IMR-90 (cell line): ENCODE data around the gene NLRP3. TPM values are rescaled to one million over a fixed set of nuclear protein-coding genes. Genes with fewer than 3 reads are reported as not detected.

Source experiments
- ATAC-seq: fragments of 200-7000 bp; cut with Tn5 transposase; 2 replicates; pipeline ENCODE4 v1.9.1; 2020; ENCODE audit warnings: low read depth, mild to moderate bottlenecking, moderate library complexity
- BruUV-seq: library from RNA; stranded (reverse); fragments of 400-500 nt; replicated peaks from 2 replicates; lab custom pipeline; 2021; lab: Mats Ljungman, UMichigan
- CTCF ChIA-PET: fragments of 300-600 bp; formaldehyde crosslinking; extraction: SDS; loops from one replicate; lab custom pipeline; 2021; ENCODE audit warnings: antibody characterized with exemption; lab: Yijun Ruan, JAX
- POLR2A ChIA-PET: fragments of 300-600 bp; sonication (Branson Sonifier 250); formaldehyde crosslinking; loops from one replicate; lab custom pipeline; 2022; ENCODE audit warnings: antibody characterized with exemption; ENCODE audit not compliant: unreplicated experiment; lab: Charles Lee
- DNase-seq: peaks from one replicate; pipeline ENCODE4 v3.0.0; 2013
- H2AFZ ChIP-seq: replicated peaks from 2 replicates; pipeline ENCODE3; 2013; ENCODE audit warnings: low read length, mild to moderate bottlenecking; ENCODE audit not compliant: poor library complexity
- H2AK5ac ChIP-seq: 2 replicates; pipeline ENCODE4 v1.6.1; 2013; ENCODE audit warnings: low read depth, low read length, inconsistent platforms
- H2AK9ac ChIP-seq: replicated peaks from 2 replicates; pipeline ENCODE3; 2013; ENCODE audit warnings: mild to moderate bottlenecking, low read depth, low read length, moderate library complexity; ENCODE audit not compliant: poor library complexity
- H2BK120ac ChIP-seq: 2 replicates; pipeline ENCODE4 v1.6.1; 2013; ENCODE audit warnings: low read depth, low read length, inconsistent platforms
- H2BK15ac ChIP-seq: 3 replicates; pipeline ENCODE4 v1.6.1; 2013; ENCODE audit warnings: low read depth, low read length, inconsistent platforms
- H2BK20ac ChIP-seq: 2 replicates; pipeline ENCODE4 v1.6.1; 2013; ENCODE audit warnings: low read depth, mild to moderate bottlenecking, inconsistent platforms, low read length, moderate library complexity
- H2BK5ac ChIP-seq: 2 replicates; pipeline ENCODE4 v1.6.1; 2013; ENCODE audit warnings: mild to moderate bottlenecking, low read depth, low read length, inconsistent platforms; ENCODE audit not compliant: poor library complexity, severe bottlenecking
- H3K14ac ChIP-seq: replicated peaks from 2 replicates; pipeline ENCODE4 v1.6.1; 2013; ENCODE audit warnings: low read depth, low read length, inconsistent platforms
- H3K18ac ChIP-seq: 2 replicates; pipeline ENCODE4 v1.6.1; 2013; ENCODE audit warnings: low read depth, low read length, control low read depth
- H3K23ac ChIP-seq: 2 replicates; pipeline ENCODE4 v1.6.1; 2013; ENCODE audit warnings: low read depth, low read length, inconsistent platforms
- H3K27ac ChIP-seq: 2 replicates; pipeline ENCODE4 v1.5.1; 2013; ENCODE audit warnings: mild to moderate bottlenecking, control low read depth, low read length; ENCODE audit not compliant: insufficient read depth
- H3K27me3 ChIP-seq: 2 replicates; pipeline ENCODE4 v1.6.1; 2013; ENCODE audit warnings: low read length; ENCODE audit not compliant: control insufficient read depth, insufficient read depth
- H3K36me3 ChIP-seq: 2 replicates; pipeline ENCODE4 v1.6.1; 2013; ENCODE audit warnings: low read length, mixed read lengths; ENCODE audit not compliant: control insufficient read depth, insufficient read depth
- H3K4ac ChIP-seq: 2 replicates; pipeline ENCODE4 v1.6.1; 2013; ENCODE audit warnings: low read depth, low read length, inconsistent platforms
- H3K4me1 ChIP-seq: 2 replicates; pipeline ENCODE4 v1.6.1; 2013; ENCODE audit warnings: low read length, mixed read lengths; ENCODE audit not compliant: control insufficient read depth, insufficient read depth
- H3K4me2 ChIP-seq: 2 replicates; pipeline ENCODE4 v1.6.1; 2013; ENCODE audit warnings: low read depth, mild to moderate bottlenecking, control low read depth, low read length, moderate library complexity
- H3K4me3 ChIP-seq: 2 replicates; pipeline ENCODE4 v1.5.1; 2013; ENCODE audit warnings: low read depth, mild to moderate bottlenecking, control low read depth, low read length, moderate library complexity; ENCODE audit not compliant: insufficient read depth
- H3K56ac ChIP-seq: 2 replicates; pipeline ENCODE4 v1.6.1; 2013; ENCODE audit warnings: low read length, inconsistent platforms; ENCODE audit not compliant: insufficient read depth; ENCODE audit errors: extremely low read depth
- H3K79me1 ChIP-seq, 2 experiments: 2 replicates each; pipeline ENCODE4 v1.6.1; 2013; ENCODE audit warnings: low read length in 2 of 2, inconsistent platforms in 1 of 2, low read depth in 1 of 2
- H3K9ac ChIP-seq: 2 replicates; pipeline ENCODE4 v1.6.1; 2013; ENCODE audit warnings: low read depth, low read length, control low read depth
- H3K9me1 ChIP-seq: 2 replicates; pipeline ENCODE4 v1.6.1; 2013; ENCODE audit warnings: low read length, inconsistent platforms; ENCODE audit not compliant: insufficient read depth
- H3K9me3 ChIP-seq: 2 replicates; pipeline ENCODE4 v1.6.1; 2013; ENCODE audit warnings: low read length; ENCODE audit not compliant: control insufficient read depth, insufficient read depth
- H4K20me1 ChIP-seq: 2 replicates; pipeline ENCODE4 v1.6.1; 2013; ENCODE audit warnings: low read length, inconsistent platforms; ENCODE audit not compliant: insufficient read depth
- H4K5ac ChIP-seq: 2 replicates; pipeline ENCODE4 v1.6.1; 2013; ENCODE audit warnings: mild to moderate bottlenecking, low read depth, low read length, control low read depth
- H4K8ac ChIP-seq, 2 experiments: 2 replicates each; pipeline ENCODE4 v1.6.1; 2013; ENCODE audit warnings: low read depth in 2 of 2, low read length in 2 of 2, control low read depth in 1 of 2, inconsistent platforms in 1 of 2
- H4K91ac ChIP-seq: 2 replicates; pipeline ENCODE4 v1.6.1; 2013; ENCODE audit warnings: low read depth, low read length, inconsistent platforms; ENCODE audit not compliant: insufficient read depth
- CHD1 ChIP-seq: IDR thresholded peaks from 2 replicates; pipeline ENCODE4 v1.6.1; 2012; ENCODE audit warnings: low read depth, low read length, improper control_type of control experiment
- FOS ChIP-seq: fragments of 150-350 bp; IDR thresholded peaks from 2 replicates; pipeline ENCODE4 v1.6.1; 2016; ENCODE audit warnings: low read depth, low read length
- MAFK ChIP-seq: IDR thresholded peaks from 2 replicates; pipeline ENCODE4 v1.6.1; 2012; ENCODE audit warnings: low read depth, low read length, improper control_type of control experiment
- NFE2L2 ChIP-seq: fragments of 150-350 bp; IDR thresholded peaks from 2 replicates; pipeline ENCODE4 v1.6.1; 2016; ENCODE audit warnings: low read depth, mild to moderate bottlenecking, low read length
- POLR2A ChIP-seq: IDR thresholded peaks from 2 replicates; pipeline ENCODE4 v1.6.1; 2012; ENCODE audit warnings: mild to moderate bottlenecking, low read depth, low read length
- RAD21 ChIP-seq: IDR thresholded peaks from 2 replicates; pipeline ENCODE4 v1.6.1; 2012; ENCODE audit warnings: low read length, improper control_type of control experiment
- RCOR1 ChIP-seq: IDR thresholded peaks from 2 replicates; pipeline ENCODE4 v1.6.1; 2012; ENCODE audit warnings: mild to moderate bottlenecking, low read length, improper control_type of control experiment; ENCODE audit not compliant: insufficient replicate concordance
- RFX5 ChIP-seq: IDR thresholded peaks from 2 replicates; pipeline ENCODE4 v1.8.0; 2012; ENCODE audit warnings: low read depth, mild to moderate bottlenecking, low read length, moderate library complexity
- WGBS, 2 experiments: methylation state at CpG; one replicate each; pipeline versions ENCODE4 v1.1.5 to v1.1.7; 2013; ENCODE audit warnings: missing lambda C conversion rate in 2 of 2; ENCODE audit not compliant: insufficient read length in 1 of 2; ENCODE audit errors: extremely low coverage in 2 of 2; 5-methylcytosine and 5-hydroxymethylcytosine counted together
- dilution Hi-C: fragments of 300-500 bp; cut with HindIII; formaldehyde crosslinking; loops from one replicate; pipeline ENCODE4 v1.14.3; 2018; ENCODE audit warnings: low sequenced_read_pairs; ENCODE audit not compliant: unreplicated experiment
- in situ Hi-C: fragments of 300-500 bp; cut with MboI; formaldehyde crosslinking; loops from 3 replicates; pipeline ENCODE4 v1.14.3; 2019; ENCODE audit warnings: low sequenced_read_pairs, inconsistent platforms, mixed read lengths
- intact Hi-C: fragments of 100-400 bp; cut with micrococcal nuclease; formaldehyde crosslinking; loops from 2 replicates; pipeline ENCODE4 v1.10.0; 2022
- polyA plus RNA-seq, 3 experiments: library from polyadenylated mRNA; depleted of rRNA; stranded (reverse); fragments of >200 nt; gene quantifications; 2 replicates each; pipeline ENCODE4 v1.2.3, GENCODE V29; 2012; ENCODE audit warnings: low replicate concordance in 1 of 3
- total RNA-seq: library from RNA; depleted of rRNA; stranded (reverse); fragments of >200 nt; gene quantifications from 2 replicates; pipeline ENCODE4 v1.2.3, GENCODE V29; 2012
- TF ChIP-seq, protein P1 (sequence below): fragments of 150-350 bp; IDR thresholded peaks from 2 replicates; pipeline ENCODE4 v1.6.1; 2016; ENCODE audit warnings: low read depth, mild to moderate bottlenecking, low read length, moderate library complexity, borderline replicate concordance

NLRP3 gene
- total and polyA plus RNA-seq, 2 of the 4 experiments (the other 2 are of a cell fraction): 0.18 TPM; not detected in 1

GRCh38 chr1:247435759-247436147, 19.8 kb downstream of the NLRP3 start:
- no CpG with 5 or more reads among the region's 3 CpGs for WGBS, 2 experiments
- no peak overlapping the region for H3K9ac ChIP-seq
- intact Hi-C loops: no loop called here

More at GRCh38 chr1:247435759-247436147, 19.8 kb downstream of the NLRP3 start:
- CTCF ChIA-PET: interaction anchor here (0.6 kb wide), 1 partner anchor 51 kb away, joined by 4 read pairs; no protein-coding TSS in a partner anchor
- Histone ChIP-seq H2BK20ac (no peak overlapping the region), H3K27me3 (no peaks in the 10 kb centered on the region), H2AFZ (no peak overlapping the region), H2AK5ac (no peak overlapping the region), H3K27ac (no peak overlapping the region), H2AK9ac (no peak overlapping the region), H2BK5ac (no peak overlapping the region), H3K56ac (no peak overlapping the region), H3K79me1 (no peaks in the 10 kb centered on the region), H3K18ac (no peak overlapping the region), H3K9me3 (no peaks in the 10 kb centered on the region), H4K20me1 (no peaks in the 10 kb centered on the region), H3K36me3 (no peaks in the 10 kb centered on the region), H2BK15ac (no peak overlapping the region), H3K14ac (no peak overlapping the region), H3K4ac (no peak overlapping the region), H3K4me1 (no peaks in the 10 kb centered on the region), H3K9me1 (no peaks in the 10 kb centered on the region), H4K91ac (no peak overlapping the region), H2BK120ac (no peak overlapping the region), H3K4me3 (no peak overlapping the region), H4K5ac (no peak overlapping the region), H3K23ac (no peak overlapping the region), H4K8ac (no peak overlapping the region), H3K4me2 (no peak overlapping the region)
- no TSS peak for BruUV-seq
- POLR2A ChIA-PET: no interaction called here
- in situ Hi-C loops: no loop called here
- ATAC-seq (no peak), DNase-seq (no peak)
- no peak for TF ChIP-seq RCOR1
- no peak for TF ChIP-seq NFE2L2
- no peak for TF ChIP-seq MAFK
- no peak for TF ChIP-seq RFX5
- no peak for TF ChIP-seq POLR2A
- no peak for TF ChIP-seq RAD21
- no peak for TF ChIP-seq CHD1
- TF ChIP-seq, protein P1, sequence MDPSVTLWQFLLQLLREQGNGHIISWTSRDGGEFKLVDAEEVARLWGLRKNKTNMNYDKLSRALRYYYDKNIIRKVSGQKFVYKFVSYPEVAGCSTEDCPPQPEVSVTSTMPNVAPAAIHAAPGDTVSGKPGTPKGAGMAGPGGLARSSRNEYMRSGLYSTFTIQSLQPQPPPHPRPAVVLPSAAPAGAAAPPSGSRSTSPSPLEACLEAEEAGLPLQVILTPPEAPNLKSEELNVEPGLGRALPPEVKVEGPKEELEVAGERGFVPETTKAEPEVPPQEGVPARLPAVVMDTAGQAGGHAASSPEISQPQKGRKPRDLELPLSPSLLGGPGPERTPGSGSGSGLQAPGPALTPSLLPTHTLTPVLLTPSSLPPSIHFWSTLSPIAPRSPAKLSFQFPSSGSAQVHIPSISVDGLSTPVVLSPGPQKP: no peak
- no peak for TF ChIP-seq FOS
- dilution Hi-C loops: no loop called here
